Effector CD4-positive, alpha-beta T cell (primary cell): Measurements from ENCODE around the gene DSE.

Experiments used
- DNase-seq: peaks from one replicate; pipeline ENCODE4 v3.0.0-alpha.2; 2020

The DSE gene

GRCh38 chr6:116491610-116492330 is 121.0 kb downstream of the DSE start:
- no peak for DNase-seq

GRCh38 chr6:116492331-116493067 is 121.8 kb downstream of the DSE start:
- DNase-seq = no peak
